OCI-LY3 (cell line): ENCODE measurements around the gene C1orf21.

Experiments used
- H2AFZ ChIP-seq: fragments of 200-600, 300-600 bp; shearing (Covaris generic); 2 replicates; pipeline ENCODE4 v1.6.0; 2014; ENCODE audit warnings: antibody characterized with exemption, low read depth, low read length
- H3K27ac ChIP-seq: fragments of 200-600, 300-600 bp; sonication (generic); 2 replicates; pipeline ENCODE4 v1.5.1; 2014; ENCODE audit warnings: mild to moderate bottlenecking, low read length, moderate library complexity, mixed read lengths
- H3K27me3 ChIP-seq: fragments of 200-600, 300-600 bp; sonication (generic); 2 replicates; pipeline ENCODE4 v1.6.1; 2014; ENCODE audit warnings: low read depth, low read length, mixed read lengths
- H3K36me3 ChIP-seq: fragments of 200-600, 300-600 bp; sonication (generic); replicated peaks from 2 replicates; pipeline ENCODE3; 2014; ENCODE audit warnings: low read depth, low read length, mixed read lengths
- H3K4me1 ChIP-seq: fragments of 300-600, 200-600 bp; sonication (generic); 2 replicates; pipeline ENCODE4 v1.6.1; 2014; ENCODE audit warnings: low read length, mixed read lengths
- H3K4me2 ChIP-seq: fragments of 200-600, 300-600 bp; sonication (generic); 2 replicates; pipeline ENCODE4 v1.6.1; 2014; ENCODE audit warnings: low read length, mixed read lengths
- H3K4me3 ChIP-seq: fragments of 300-600, 200-600 bp; sonication (generic); 2 replicates; pipeline ENCODE4 v1.5.1; 2014; ENCODE audit warnings: antibody characterized with exemption, mild to moderate bottlenecking, low read length, moderate library complexity
- H3K79me2 ChIP-seq: fragments of 300-600, 200-600 bp; shearing (Covaris generic); 2 replicates; pipeline ENCODE4 v1.6.1; 2014; ENCODE audit warnings: mild to moderate bottlenecking, low read length, mixed read lengths
- H3K9ac ChIP-seq: fragments of 300-600, 200-600 bp; shearing (Covaris generic); 2 replicates; pipeline ENCODE4 v1.6.0; 2014; ENCODE audit warnings: mild to moderate bottlenecking, low read length, moderate library complexity
- H3K9me3 ChIP-seq: fragments of 200-600, 300-600 bp; shearing (Covaris generic); 2 replicates; pipeline ENCODE4 v1.6.1; 2014; ENCODE audit warnings: low read length, mixed read lengths; ENCODE audit not compliant: insufficient read depth
- H4K20me1 ChIP-seq: fragments of 200-600, 300-600 bp; sonication (generic); 2 replicates; pipeline ENCODE4 v1.6.1; 2016; ENCODE audit warnings: low read length, mixed read lengths; ENCODE audit not compliant: insufficient read depth
- EZH2phosphoT487 ChIP-seq: fragments of 200-600 bp; shearing (Covaris generic); IDR thresholded peaks from 2 replicates; pipeline ENCODE4 v1.6.1; 2018; ENCODE audit warnings: antibody characterized with exemption, mixed run types, low read depth
- TF ChIP-seq, protein P1 (sequence below): fragments of 200-600, 300-600 bp; sonication (generic); IDR thresholded peaks from 2 replicates; pipeline ENCODE4 v1.5.1; 2014; ENCODE audit warnings: antibody characterized with exemption, low read length, low read depth

C1orf21 gene

DNA sequence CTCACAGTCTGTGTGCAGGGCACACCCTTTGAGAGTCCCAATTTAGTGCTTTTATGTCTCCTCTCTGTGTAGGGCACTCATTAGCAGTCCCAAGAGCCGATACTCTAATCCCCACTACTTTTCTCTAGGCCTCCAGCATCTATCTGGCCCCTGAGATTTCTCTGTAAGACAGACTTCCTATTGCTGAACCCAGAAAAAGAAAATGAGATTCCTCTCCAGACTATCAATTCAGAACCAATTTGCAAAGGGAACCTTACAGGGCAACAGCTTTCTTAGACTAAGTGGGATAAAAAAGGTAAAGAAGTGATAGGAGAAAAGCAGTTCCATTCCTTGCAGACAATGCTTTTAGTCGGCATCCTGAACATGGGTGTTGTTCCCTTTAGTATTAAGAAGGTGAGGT, 195.6 kb downstream of the C1orf21 start:
- no peaks in the 10 kb centered on the region for H4K20me1 ChIP-seq
- no peak overlapping the region for H3K4me2 ChIP-seq
- 0 out of 2 replicates have a peak, but pooled peaks cover 3% of the 10 kb centered on the region for H3K9me3 ChIP-seq
- no peak overlapping the region for H3K27ac ChIP-seq
- H3K27me3 ChIP-seq, result no peaks in the 10 kb centered on the region
- no peak overlapping the region for H3K9ac ChIP-seq
- H3K36me3 ChIP-seq, result no peaks in the 10 kb centered on the region
- H3K79me2 ChIP-seq, result no peaks in the 10 kb centered on the region
- no peaks in the 10 kb centered on the region for H3K4me1 ChIP-seq
- no peak overlapping the region for H3K4me3 ChIP-seq
- H2AFZ ChIP-seq, result no peak overlapping the region
- TF ChIP-seq, protein P1, sequence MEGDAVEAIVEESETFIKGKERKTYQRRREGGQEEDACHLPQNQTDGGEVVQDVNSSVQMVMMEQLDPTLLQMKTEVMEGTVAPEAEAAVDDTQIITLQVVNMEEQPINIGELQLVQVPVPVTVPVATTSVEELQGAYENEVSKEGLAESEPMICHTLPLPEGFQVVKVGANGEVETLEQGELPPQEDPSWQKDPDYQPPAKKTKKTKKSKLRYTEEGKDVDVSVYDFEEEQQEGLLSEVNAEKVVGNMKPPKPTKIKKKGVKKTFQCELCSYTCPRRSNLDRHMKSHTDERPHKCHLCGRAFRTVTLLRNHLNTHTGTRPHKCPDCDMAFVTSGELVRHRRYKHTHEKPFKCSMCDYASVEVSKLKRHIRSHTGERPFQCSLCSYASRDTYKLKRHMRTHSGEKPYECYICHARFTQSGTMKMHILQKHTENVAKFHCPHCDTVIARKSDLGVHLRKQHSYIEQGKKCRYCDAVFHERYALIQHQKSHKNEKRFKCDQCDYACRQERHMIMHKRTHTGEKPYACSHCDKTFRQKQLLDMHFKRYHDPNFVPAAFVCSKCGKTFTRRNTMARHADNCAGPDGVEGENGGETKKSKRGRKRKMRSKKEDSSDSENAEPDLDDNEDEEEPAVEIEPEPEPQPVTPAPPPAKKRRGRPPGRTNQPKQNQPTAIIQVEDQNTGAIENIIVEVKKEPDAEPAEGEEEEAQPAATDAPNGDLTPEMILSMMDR, result no peak
- TF ChIP-seq EZH2phosphoT487, result no peak

DNA sequence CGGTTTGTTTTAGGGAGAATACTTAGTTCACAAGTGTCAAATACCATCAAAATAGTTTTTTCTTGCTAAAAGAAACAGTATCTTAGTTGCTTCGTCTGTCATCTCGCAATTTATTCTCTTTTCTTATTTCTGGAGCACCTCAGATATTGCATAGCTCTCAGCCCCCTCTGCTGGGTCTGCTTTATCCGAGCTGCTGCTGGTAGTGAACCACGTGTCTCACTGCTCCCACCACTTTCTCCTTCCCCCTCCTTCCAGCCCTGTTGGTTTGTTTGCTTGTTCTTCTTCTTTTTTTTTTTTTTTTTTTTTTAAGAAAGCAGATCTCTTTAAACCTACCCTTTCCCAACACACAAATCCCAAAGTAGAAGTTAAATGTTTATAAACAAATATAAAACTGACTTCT, 197.0 kb downstream of the C1orf21 start:
- H3K36me3 ChIP-seq, result no peaks in the 10 kb centered on the region
- no peak overlapping the region for H3K4me3 ChIP-seq
- H3K4me1 ChIP-seq, result no peaks in the 10 kb centered on the region
- H3K79me2 ChIP-seq, result no peaks in the 10 kb centered on the region
- no peaks in the 10 kb centered on the region for H3K27me3 ChIP-seq
- TF ChIP-seq EZH2phosphoT487, result no peak
- TF ChIP-seq, protein P1, result no peak
- H2AFZ ChIP-seq, result no peak overlapping the region
- H3K9ac ChIP-seq, result no peak overlapping the region
- no peak overlapping the region for H3K27ac ChIP-seq
- H3K9me3 ChIP-seq, result 0 out of 2 replicates have a peak, but pooled peaks cover 3% of the 10 kb centered on the region
- H3K4me2 ChIP-seq, result no peak overlapping the region
- no peaks in the 10 kb centered on the region for H4K20me1 ChIP-seq

DNA sequence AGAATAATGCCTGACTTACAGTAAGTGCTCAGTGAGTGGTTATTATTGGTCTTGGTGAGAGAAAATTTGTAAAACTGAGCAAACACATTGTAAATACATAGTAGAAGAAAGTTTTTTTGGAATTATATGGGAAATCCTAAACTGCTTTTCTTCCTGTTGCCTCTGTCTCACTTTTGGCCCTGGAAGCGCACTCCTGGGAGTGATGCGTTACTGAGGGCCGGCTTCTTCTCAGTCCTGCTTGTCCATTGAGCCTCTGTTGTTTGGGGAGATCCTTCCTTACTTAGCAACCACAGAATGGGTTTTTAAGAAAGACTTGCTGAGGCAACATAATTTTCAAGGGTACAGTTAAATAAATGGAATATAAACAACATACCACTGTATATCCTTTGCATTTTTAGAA, 201.9 kb downstream of the C1orf21 start:
- H3K9ac ChIP-seq, result no peak overlapping the region
- H4K20me1 ChIP-seq, result no peaks in the 10 kb centered on the region
- no peaks in the 10 kb centered on the region for H3K79me2 ChIP-seq
- TF ChIP-seq, protein P1, result no peak
- no peak for TF ChIP-seq EZH2phosphoT487
- no peaks in the 10 kb centered on the region for H3K9me3 ChIP-seq
- no peaks in the 10 kb centered on the region for H3K4me1 ChIP-seq
- H3K4me2 ChIP-seq, result no peak overlapping the region
- H2AFZ ChIP-seq, result no peak overlapping the region
- H3K4me3 ChIP-seq, result no peak overlapping the region
- H3K27ac ChIP-seq, result no peak overlapping the region
- H3K27me3 ChIP-seq, result no peaks in the 10 kb centered on the region
- H3K36me3 ChIP-seq, result no peaks in the 10 kb centered on the region

DNA sequence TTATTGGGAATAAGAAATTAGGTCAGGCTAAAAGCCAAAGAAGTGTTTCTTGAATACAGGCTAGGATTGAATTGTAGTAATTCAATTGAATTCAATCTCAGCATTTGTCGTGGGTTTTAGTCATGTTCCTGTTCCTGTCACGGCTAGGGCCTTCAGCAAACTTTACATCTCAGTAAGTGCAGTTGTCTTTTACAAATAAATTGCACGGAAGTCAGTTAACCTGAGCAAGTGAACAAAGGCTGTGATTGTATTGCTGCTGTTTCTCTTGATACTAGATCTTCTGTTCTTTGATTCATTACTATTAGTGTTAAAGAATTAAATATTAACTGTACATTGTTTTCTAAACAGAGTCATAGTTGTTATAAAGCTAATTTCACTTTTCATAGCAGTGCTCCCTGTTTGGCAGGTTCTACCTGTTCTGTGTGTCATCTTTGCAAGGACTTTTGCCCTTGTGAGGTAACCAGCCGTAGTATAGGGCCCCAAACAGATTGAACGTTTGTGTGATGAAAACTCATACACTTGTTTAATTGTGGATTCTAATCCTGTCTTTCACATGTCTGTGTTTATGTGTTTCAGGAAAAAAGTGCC, 203.4 kb downstream of the C1orf21 start:
- H3K4me2 ChIP-seq, result no peak overlapping the region
- no peak overlapping the region for H2AFZ ChIP-seq
- no peak overlapping the region for H3K9ac ChIP-seq

More for the DNA sequence above, 203.4 kb downstream of the C1orf21 start:
- Histone ChIP-seq H3K27ac (no peak overlapping the region), H3K79me2 (no peaks in the 10 kb centered on the region), H3K36me3 (no peaks in the 10 kb centered on the region), H3K4me3 (no peak overlapping the region), H4K20me1 (no peaks in the 10 kb centered on the region), H3K4me1 (no peaks in the 10 kb centered on the region), H3K9me3 (no peaks in the 10 kb centered on the region), H3K27me3 (no peaks in the 10 kb centered on the region)
- TF ChIP-seq EZH2phosphoT487, result no peak
- TF ChIP-seq, protein P1, result no peak
